SIG-M5 treated with dmso at 0.1 percent for 504 hours (cell line): ENCODE results near the gene TCEA3.

Experiments used
- DNase-seq: peaks from one replicate; lab custom pipeline; 2025; ENCODE audit not compliant: unreplicated experiment; lab: John Stamatoyannopoulos, UW

Gene TCEA3

GRCh38 chr1:23424293-23425192, at the start of gene TCEA3:
TSS of gene TCEA3 (minus strand) at chr1:23424748. CDS start at chr1:23424633, 115 bp downstream.
- no peak for DNase-seq

- DNase-seq: no peak
Observed at GRCh38 chr1:23473037-23473800, 48.7 kb upstream of the TCEA3 start.

- no peak for DNase-seq
Observed at GRCh38 chr1:23472351-23473036, 47.9 kb upstream of the TCEA3 start.

GRCh38 chr1:23471473-23472075, 47.0 kb upstream of the TCEA3 start:
- DNase-seq: no peak

- DNase-seq: no peak
Observed at GRCh38 chr1:23470282-23471070, 45.9 kb upstream of the TCEA3 start.

GRCh38 chr1:23469372-23469982, 44.9 kb upstream of the TCEA3 start:
- no peak for DNase-seq

- no peak for DNase-seq
Observed at GRCh38 chr1:23466423-23466989, 42.0 kb upstream of the TCEA3 start.

- no peak for DNase-seq
Observed at GRCh38 chr1:23463286-23463685, 38.7 kb upstream of the TCEA3 start.

- no peak for DNase-seq
Observed at GRCh38 chr1:23462766-23463165, 38.2 kb upstream of the TCEA3 start.

- DNase-seq: no peak
Observed at GRCh38 chr1:23461050-23461449, 36.5 kb upstream of the TCEA3 start.

- DNase-seq: no peak
Observed at GRCh38 chr1:23460519-23460918, 36.0 kb upstream of the TCEA3 start.

- DNase-seq: no peak
Observed at GRCh38 chr1:23459338-23459757, 34.8 kb upstream of the TCEA3 start.

- DNase-seq: no peak
Observed at GRCh38 chr1:23456226-23456625, 31.7 kb upstream of the TCEA3 start.

GRCh38 chr1:23453455-23454000, 29.0 kb upstream of the TCEA3 start:
- DNase-seq: no peak

GRCh38 chr1:23452011-23452411, 27.5 kb upstream of the TCEA3 start:
- peak; percentile 51 for DNase-seq

GRCh38 chr1:23451441-23451840, 26.9 kb upstream of the TCEA3 start:
- DNase-seq: no peak

- DNase-seq: no peak
Observed at GRCh38 chr1:23450894-23451293, 26.3 kb upstream of the TCEA3 start.

- no peak for DNase-seq
Observed at GRCh38 chr1:23449958-23450357, 25.4 kb upstream of the TCEA3 start.

- no peak for DNase-seq
Observed at GRCh38 chr1:23449306-23449705, 24.8 kb upstream of the TCEA3 start.
